H9 (cell line): ENCODE data around the gene LMO1. TPM values are rescaled to one million over a fixed set of nuclear protein-coding genes. Genes with fewer than 3 reads are reported as not detected.

Source experiments
- DNase-seq: peaks from one replicate; pipeline ENCODE4 v3.0.0-alpha.2; 2017
- H2AFZ ChIP-seq: one replicate; pipeline ENCODE4 v1.6.1; 2013; ENCODE audit warnings: mild to moderate bottlenecking, low read length, control low read depth, moderate library complexity
- H2AK5ac ChIP-seq: 2 replicates; pipeline ENCODE4 v1.6.1; 2013; ENCODE audit warnings: low read length, control low read depth, mixed read lengths; ENCODE audit not compliant: insufficient read length
- H2BK120ac ChIP-seq: one replicate; pipeline ENCODE4 v1.6.1; 2013; ENCODE audit warnings: low read depth, mild to moderate bottlenecking, low read length, control low read depth, inconsistent platforms; ENCODE audit not compliant: poor library complexity, severe bottlenecking
- H2BK12ac ChIP-seq: 2 replicates; pipeline ENCODE4 v1.6.1; 2013; ENCODE audit warnings: low read length, control low read depth, mixed read lengths, low read depth; ENCODE audit not compliant: insufficient read length
- H2BK15ac ChIP-seq: 2 replicates; pipeline ENCODE4 v1.6.1; 2013; ENCODE audit warnings: low read depth, low read length, control low read depth
- H2BK20ac ChIP-seq: one replicate; pipeline ENCODE4 v1.6.1; 2013; ENCODE audit warnings: low read depth, mild to moderate bottlenecking, low read length, control low read depth, inconsistent platforms; ENCODE audit not compliant: poor library complexity, severe bottlenecking
- H2BK5ac ChIP-seq: 2 replicates; pipeline ENCODE4 v1.6.1; 2013; ENCODE audit warnings: low read length, control low read depth, mixed read lengths; ENCODE audit not compliant: insufficient read length
- H3K14ac ChIP-seq: 2 replicates; pipeline ENCODE4 v1.6.1; 2013; ENCODE audit warnings: low read length, control low read depth; ENCODE audit not compliant: insufficient read depth
- H3K18ac ChIP-seq: 2 replicates; pipeline ENCODE4 v1.6.1; 2013; ENCODE audit warnings: low read depth, mild to moderate bottlenecking, mixed read lengths, low read length, control low read depth; ENCODE audit not compliant: insufficient read length
- H3K23ac ChIP-seq: 2 replicates; pipeline ENCODE4 v1.6.1; 2013; ENCODE audit warnings: low read length, control low read depth, mixed read lengths, low read depth; ENCODE audit not compliant: insufficient read length
- H3K23me2 ChIP-seq: 2 replicates; pipeline ENCODE4 v1.6.1; 2013; ENCODE audit warnings: low read depth, mild to moderate bottlenecking, mixed read lengths, low read length, control low read depth; ENCODE audit not compliant: insufficient read length, poor library complexity, severe bottlenecking
- H3K27ac ChIP-seq: 2 replicates; pipeline ENCODE4 v1.5.1; 2013; ENCODE audit warnings: low read length, control low read depth, mixed read lengths, low read depth; ENCODE audit not compliant: insufficient read length
- H3K27me3 ChIP-seq: 2 replicates; pipeline ENCODE4 v1.6.1; 2013; ENCODE audit warnings: low read length, control low read depth, inconsistent platforms; ENCODE audit not compliant: insufficient read depth
- H3K4ac ChIP-seq: 2 replicates; pipeline ENCODE4 v1.6.1; 2013; ENCODE audit warnings: low read depth, mild to moderate bottlenecking, control low read depth, inconsistent platforms, low read length, moderate library complexity
- H3K4me1 ChIP-seq: 2 replicates; pipeline ENCODE4 v1.6.1; 2013; ENCODE audit warnings: low read length, control low read depth, inconsistent platforms; ENCODE audit not compliant: insufficient read depth
- H3K4me2 ChIP-seq: 2 replicates; pipeline ENCODE4 v1.6.1; 2013; ENCODE audit warnings: low read length, control low read depth, mixed read lengths; ENCODE audit not compliant: insufficient read length, insufficient read depth
- H3K56ac ChIP-seq: 2 replicates; pipeline ENCODE4 v1.6.1; 2013; ENCODE audit warnings: low read depth, mild to moderate bottlenecking, mixed read lengths, low read length, control low read depth; ENCODE audit not compliant: insufficient read length
- H3K79me1 ChIP-seq: 2 replicates; pipeline ENCODE4 v1.6.1; 2013; ENCODE audit warnings: low read depth, mild to moderate bottlenecking, moderate library complexity, low read length, control low read depth, inconsistent platforms; ENCODE audit not compliant: insufficient read depth, poor library complexity, severe bottlenecking
- H3K79me2 ChIP-seq: 2 replicates; pipeline ENCODE4 v1.6.1; 2013; ENCODE audit warnings: low read length, control low read depth, inconsistent platforms; ENCODE audit not compliant: insufficient read depth
- H3K9ac ChIP-seq: 2 replicates; pipeline ENCODE4 v1.6.1; 2013; ENCODE audit warnings: low read length, control low read depth, mixed read lengths; ENCODE audit not compliant: insufficient read length; ENCODE audit errors: extremely low read depth
- H3K9me3 ChIP-seq: one replicate; pipeline ENCODE4 v1.6.1; 2013; ENCODE audit warnings: low read depth, low read length, inconsistent platforms; ENCODE audit not compliant: control insufficient read depth
- H3T11ph ChIP-seq: one replicate; pipeline ENCODE4 v1.6.1; 2013; ENCODE audit warnings: mild to moderate bottlenecking, low read length, control low read depth, inconsistent platforms
- H4K20me1 ChIP-seq: one replicate; pipeline ENCODE4 v1.6.1; 2013; ENCODE audit not compliant: control insufficient read depth, insufficient read length, insufficient read depth
- H4K5ac ChIP-seq: 2 replicates; pipeline ENCODE4 v1.6.1; 2013; ENCODE audit warnings: low read depth, mild to moderate bottlenecking, mixed read lengths, low read length, control low read depth; ENCODE audit not compliant: insufficient read length
- H4K8ac ChIP-seq: replicated peaks from 2 replicates; pipeline ENCODE4 v1.6.1; 2013; ENCODE audit warnings: low read length, control low read depth, mixed read lengths, low read depth; ENCODE audit not compliant: insufficient read length
- H4K91ac ChIP-seq: 2 replicates; pipeline ENCODE4 v1.6.1; 2013; ENCODE audit warnings: low read depth, mild to moderate bottlenecking, moderate library complexity, mixed read lengths, low read length, control low read depth; ENCODE audit not compliant: insufficient read length
- H3K27ac Mint-ChIP-seq, 3 experiments: 2 replicates in 2 of 3; 3 replicates in 1 of 3; pipeline ENCODE4 v1.8.0; 2020 to 2021; ENCODE audit warnings: mixed read lengths in 3 of 3, mild to moderate bottlenecking in 1 of 3, moderate library complexity in 1 of 3
- H3K27me3 Mint-ChIP-seq: 2 replicates; pipeline ENCODE4 v1.8.0; 2021; ENCODE audit warnings: low read depth, mild to moderate bottlenecking, moderate library complexity, mixed read lengths
- H3K36me3 Mint-ChIP-seq, 3 experiments: 2 replicates in 2 of 3; 3 replicates in 1 of 3; pipeline ENCODE4 v1.8.0; 2020 to 2021; ENCODE audit warnings: low read depth in 3 of 3, mixed read lengths in 3 of 3; ENCODE audit not compliant: insufficient read depth in 1 of 3
- H3K4me1 Mint-ChIP-seq, 2 experiments: 2 replicates each; pipeline ENCODE4 v1.8.0; 2020; ENCODE audit warnings: mixed read lengths in 2 of 2
- H3K4me3 Mint-ChIP-seq, 2 experiments: 2 replicates in 1 of 2; 3 replicates in 1 of 2; pipeline ENCODE4 v1.8.0; 2020 to 2021; ENCODE audit warnings: mild to moderate bottlenecking in 2 of 2, mixed read lengths in 2 of 2, moderate library complexity in 1 of 2
- H3K9me3 Mint-ChIP-seq, 2 experiments: 2 replicates in 1 of 2; 3 replicates in 1 of 2; pipeline ENCODE4 v1.8.0; 2020; ENCODE audit warnings: mild to moderate bottlenecking in 2 of 2, mixed read lengths in 2 of 2, moderate library complexity in 1 of 2
- CTCF ChIP-seq: fragments of 200-600 bp; sonication (generic); conservative IDR thresholded peaks from 3 replicates; pipeline ENCODE4 v1.8.0; 2021; ENCODE audit warnings: antibody characterized with exemption, mild to moderate bottlenecking
- WGBS: extraction: QIAGEN DNeasy Blood & Tissue Kit; methylation state at CpG from one replicate; pipeline ENCODE4 v1.1.7; 2013; ENCODE audit warnings: missing lambda C conversion rate, low lambda C conversion rate, mixed read lengths; ENCODE audit not compliant: insufficient read length; ENCODE audit errors: extremely low coverage; 5-methylcytosine and 5-hydroxymethylcytosine counted together
- total RNA-seq: library from RNA; stranded (reverse); gene quantifications from 2 replicates; pipeline ENCODE4 v1.2.1, GENCODE V29; 2021

LMO1 gene
- total RNA-seq, 1 experiment from 2014 or later: 0.50 TPM

GRCh38 chr11:8285796-8286195 is 22.1 kb upstream of the LMO1 start:
- Histone ChIP-seq H4K20me1 (no peaks in the 10 kb centered on the region), H2BK5ac (no peak overlapping the region), H3K27ac (no peak overlapping the region), H3K14ac (no peak overlapping the region), H2AFZ (no peak overlapping the region), H3K56ac (no peak overlapping the region), H3K4ac (no peak overlapping the region), H2BK12ac (no peak overlapping the region), H3K9me3 (no peaks in the 10 kb centered on the region), H3K79me2 (no peaks in the 10 kb centered on the region), H3K4me1 (no peaks in the 10 kb centered on the region; the same call in 1 of the 2 replicates), H4K8ac (no peak overlapping the region), H3K9ac (no peak overlapping the region), H4K5ac (no peak overlapping the region), H3K79me1 (no peaks in the 10 kb centered on the region), H2BK15ac (no peak overlapping the region), H3K18ac (no peak overlapping the region), H3K4me2 (no peak overlapping the region), H2AK5ac (no peak overlapping the region), H3T11ph (no peak overlapping the region), H3K23me2 (peaks cover 8% of the 10 kb centered on the region), H2BK20ac (no peak overlapping the region), H3K23ac (no peak overlapping the region), H4K91ac (no peak overlapping the region), H3K27me3 (peaks cover 3% of the 10 kb centered on the region; the same call in 1 of the 2 replicates), H2BK120ac (no peak overlapping the region)
- Mint-ChIP-seq H3K4me3 (no peak overlapping the region), H3K4me1 (peaks cover 11 to 31% of the 10 kb centered on the region in 2 experiments), H3K9me3 (no peaks in the 10 kb centered on the region; a peak in 1 of 5 replicates), H3K27ac (peak overlapping the region in 1 of 3 experiments; percentile 86; a peak in 1 of 7 replicates), H3K36me3 (no peaks in the 10 kb centered on the region), H3K27me3 (peaks cover 14% of the 10 kb centered on the region)
- no CpG with 5 or more reads among the region's 4 CpGs for WGBS
- no peak for TF ChIP-seq CTCF
- peak; percentile 15 for DNase-seq
